ENCODE data around the gene BTNL2.

DNA sequence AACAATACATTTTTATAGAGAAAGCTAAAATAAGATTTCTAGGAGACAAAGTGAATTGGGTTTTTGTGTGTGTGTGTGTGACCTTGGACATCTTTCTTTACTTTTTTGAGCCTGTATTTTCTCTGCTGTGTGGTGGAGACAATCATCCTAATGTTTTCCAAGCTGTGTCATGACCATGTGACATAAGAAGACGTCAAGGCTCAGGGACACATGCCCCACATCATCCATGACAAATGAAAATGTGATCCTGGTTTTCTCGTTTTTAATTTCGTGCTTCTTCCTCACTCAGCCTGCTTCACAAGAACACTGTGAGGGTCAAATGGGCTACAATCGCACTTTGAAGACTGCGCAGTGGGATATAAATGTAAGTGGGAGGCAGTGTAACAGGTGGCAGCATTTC is 3.9 kb upstream of the BTNL2 start:
- TF ChIP-seq ARNTL (CRISPR knock-in tag; IDR thresholded peaks at IDR 0.05; ENCODE audit: borderline replicate concordance, low read depth) (no peak), ZC3H10 (CRISPR knock-in tag; IDR thresholded peaks at IDR 0.05) (no peak), ESRRG (CRISPR knock-in tag; IDR thresholded peaks at IDR 0.05) (no peak), RARB (CRISPR knock-in tag; IDR thresholded peaks at IDR 0.05) (no peak), TCF4 (CRISPR knock-in tag; IDR thresholded peaks at IDR 0.05; ENCODE audit: borderline replicate concordance) (no peak), ZNF8 (CRISPR knock-in tag; IDR thresholded peaks at IDR 0.05) (no peak), ZFP3 (CRISPR knock-in tag; IDR thresholded peaks at IDR 0.05) (no peak), GLIS3 (CRISPR knock-in tag; IDR thresholded peaks at IDR 0.05) (no peak), PPARA (CRISPR knock-in tag; IDR thresholded peaks at IDR 0.05; ENCODE audit: borderline replicate concordance) (no peak), CSRNP3 (CRISPR knock-in tag; IDR thresholded peaks at IDR 0.05) (no peak)
- TF ChIP-seq, protein P1, sequence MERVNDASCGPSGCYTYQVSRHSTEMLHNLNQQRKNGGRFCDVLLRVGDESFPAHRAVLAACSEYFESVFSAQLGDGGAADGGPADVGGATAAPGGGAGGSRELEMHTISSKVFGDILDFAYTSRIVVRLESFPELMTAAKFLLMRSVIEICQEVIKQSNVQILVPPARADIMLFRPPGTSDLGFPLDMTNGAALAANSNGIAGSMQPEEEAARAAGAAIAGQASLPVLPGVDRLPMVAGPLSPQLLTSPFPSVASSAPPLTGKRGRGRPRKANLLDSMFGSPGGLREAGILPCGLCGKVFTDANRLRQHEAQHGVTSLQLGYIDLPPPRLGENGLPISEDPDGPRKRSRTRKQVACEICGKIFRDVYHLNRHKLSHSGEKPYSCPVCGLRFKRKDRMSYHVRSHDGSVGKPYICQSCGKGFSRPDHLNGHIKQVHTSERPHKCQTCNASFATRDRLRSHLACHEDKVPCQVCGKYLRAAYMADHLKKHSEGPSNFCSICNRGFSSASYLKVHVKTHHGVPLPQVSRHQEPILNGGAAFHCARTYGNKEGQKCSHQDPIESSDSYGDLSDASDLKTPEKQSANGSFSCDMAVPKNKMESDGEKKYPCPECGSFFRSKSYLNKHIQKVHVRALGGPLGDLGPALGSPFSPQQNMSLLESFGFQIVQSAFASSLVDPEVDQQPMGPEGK (CRISPR knock-in tag; IDR thresholded peaks at IDR 0.05; ENCODE audit: borderline replicate concordance): no peak
- TF ChIP-seq, protein P2, sequence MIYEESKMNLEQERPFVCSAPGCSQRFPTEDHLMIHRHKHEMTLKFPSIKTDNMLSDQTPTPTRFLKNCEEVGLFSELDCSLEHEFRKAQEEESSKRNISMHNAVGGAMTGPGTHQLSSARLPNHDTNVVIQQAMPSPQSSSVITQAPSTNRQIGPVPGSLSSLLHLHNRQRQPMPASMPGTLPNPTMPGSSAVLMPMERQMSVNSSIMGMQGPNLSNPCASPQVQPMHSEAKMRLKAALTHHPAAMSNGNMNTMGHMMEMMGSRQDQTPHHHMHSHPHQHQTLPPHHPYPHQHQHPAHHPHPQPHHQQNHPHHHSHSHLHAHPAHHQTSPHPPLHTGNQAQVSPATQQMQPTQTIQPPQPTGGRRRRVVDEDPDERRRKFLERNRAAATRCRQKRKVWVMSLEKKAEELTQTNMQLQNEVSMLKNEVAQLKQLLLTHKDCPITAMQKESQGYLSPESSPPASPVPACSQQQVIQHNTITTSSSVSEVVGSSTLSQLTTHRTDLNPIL (CRISPR knock-in tag; IDR thresholded peaks at IDR 0.05; ENCODE audit: low read depth): no peak

All from SK-N-SH treated with all-trans-retinoic acid at 6 μM for 48 hours (cell line).